Upper lobe of right lung (tissue), 1 donor: ENCODE data around the gene PTPRQ. TPM values are rescaled to one million over a fixed set of nuclear protein-coding genes. Genes with fewer than 3 reads are reported as not detected.

Source experiments
- ATAC-seq: fragments of 200-7000 bp; cut with Tn5 transposase; one replicate; pipeline ENCODE4 v1.9.1; 2020; ENCODE audit warnings: mild to moderate bottlenecking, moderate library complexity
- DNase-seq: peaks from one replicate; pipeline ENCODE4 v3.0.0-alpha.2; 2020
- H3K27ac ChIP-seq: fragments of 200-600 bp; one replicate; pipeline ENCODE4 v1.8.0; 2022
- H3K27me3 ChIP-seq: fragments of 200-600 bp; one replicate; pipeline ENCODE4 v1.8.0; 2022; ENCODE audit warnings: mild to moderate bottlenecking
- H3K36me3 ChIP-seq: fragments of 200-600 bp; one replicate; pipeline ENCODE4 v1.8.0; 2022
- H3K4me1 ChIP-seq: fragments of 200-600 bp; one replicate; pipeline ENCODE4 v1.8.0; 2022
- H3K4me3 ChIP-seq: fragments of 200-600 bp; one replicate; pipeline ENCODE4 v1.8.0; 2022; ENCODE audit warnings: mild to moderate bottlenecking
- H3K9me3 ChIP-seq: fragments of 200-600 bp; one replicate; pipeline ENCODE4 v1.8.0; 2022
- intact Hi-C: fragments of 100-400 bp; cut with DNase I; formaldehyde crosslinking; loops from one replicate; pipeline ENCODE4 v1.11.0; 2022
- total RNA-seq: library from RNA; stranded (reverse); fragmentation: NEBNext Ultra II Directional; extraction: Animal tissue kit (Norgen Biotek cat#: 25700); gene quantifications from one replicate; pipeline ENCODE4 v1.2.1, GENCODE V29; 2021
- TF ChIP-seq, protein P1 (sequence below): fragments of 200-600 bp; IDR thresholded peaks from one replicate; pipeline ENCODE4 v1.8.0; 2022; ENCODE audit warnings: antibody characterized with exemption
- donor health status: DM: no; HTN: yes; CAD: no; lungs with severe emphysema.

Gene PTPRQ
- total RNA-seq, 1 donor from 2014 or later: 9.8 TPM

DNA sequence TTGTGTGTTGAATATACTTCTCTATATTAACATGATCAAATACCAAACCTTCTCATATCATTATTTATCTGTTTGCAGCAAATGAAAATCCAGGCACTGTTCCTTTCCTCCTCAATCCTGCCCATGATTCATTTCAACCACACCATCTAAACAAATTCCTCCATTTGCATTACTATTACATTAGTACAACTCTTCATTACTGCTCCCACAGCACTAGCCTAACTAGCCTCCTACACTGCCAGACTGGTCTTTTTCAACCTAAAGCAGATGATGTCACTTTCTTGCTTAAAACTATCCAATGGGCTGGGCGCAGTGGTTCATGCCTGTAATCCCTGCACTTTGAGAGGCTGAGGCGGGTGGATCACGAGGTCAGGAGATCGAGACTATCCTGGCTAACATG lies 146.1 kb downstream of the PTPRQ start:
- Histone ChIP-seq H3K27me3 (no peaks in the 10 kb centered on the region), H3K4me1 (no peaks in the 10 kb centered on the region), H3K27ac (no peak overlapping the region), H3K4me3 (no peak overlapping the region), H3K36me3 (no peaks in the 10 kb centered on the region), H3K9me3 (no peaks in the 10 kb centered on the region)
- no peak for DNase-seq
- TF ChIP-seq, protein P1, sequence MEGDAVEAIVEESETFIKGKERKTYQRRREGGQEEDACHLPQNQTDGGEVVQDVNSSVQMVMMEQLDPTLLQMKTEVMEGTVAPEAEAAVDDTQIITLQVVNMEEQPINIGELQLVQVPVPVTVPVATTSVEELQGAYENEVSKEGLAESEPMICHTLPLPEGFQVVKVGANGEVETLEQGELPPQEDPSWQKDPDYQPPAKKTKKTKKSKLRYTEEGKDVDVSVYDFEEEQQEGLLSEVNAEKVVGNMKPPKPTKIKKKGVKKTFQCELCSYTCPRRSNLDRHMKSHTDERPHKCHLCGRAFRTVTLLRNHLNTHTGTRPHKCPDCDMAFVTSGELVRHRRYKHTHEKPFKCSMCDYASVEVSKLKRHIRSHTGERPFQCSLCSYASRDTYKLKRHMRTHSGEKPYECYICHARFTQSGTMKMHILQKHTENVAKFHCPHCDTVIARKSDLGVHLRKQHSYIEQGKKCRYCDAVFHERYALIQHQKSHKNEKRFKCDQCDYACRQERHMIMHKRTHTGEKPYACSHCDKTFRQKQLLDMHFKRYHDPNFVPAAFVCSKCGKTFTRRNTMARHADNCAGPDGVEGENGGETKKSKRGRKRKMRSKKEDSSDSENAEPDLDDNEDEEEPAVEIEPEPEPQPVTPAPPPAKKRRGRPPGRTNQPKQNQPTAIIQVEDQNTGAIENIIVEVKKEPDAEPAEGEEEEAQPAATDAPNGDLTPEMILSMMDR: no peak
- intact Hi-C loops: no loop called here
- no peak for ATAC-seq

DNA sequence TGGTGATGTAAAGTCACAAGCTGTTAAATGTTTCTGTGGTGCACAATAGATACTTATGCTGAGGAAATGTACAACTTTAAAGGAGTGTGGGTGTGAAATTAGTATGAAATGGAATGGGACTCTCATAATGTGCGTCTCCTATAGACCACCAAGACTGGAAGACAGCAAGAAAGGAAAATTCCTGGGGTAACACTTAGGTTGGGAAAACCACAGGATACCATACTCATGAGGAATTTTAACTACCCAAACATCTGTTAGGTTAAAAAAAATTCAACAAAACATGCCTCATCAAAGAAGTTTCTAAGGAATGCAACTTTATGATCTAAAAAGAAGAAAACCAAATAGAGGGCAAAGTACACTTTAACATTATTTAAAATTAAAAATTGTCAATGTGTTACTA lies 149.7 kb downstream of the PTPRQ start:
- DNase-seq (no peak), ATAC-seq (no peak)
- H3K4me3 ChIP-seq: no peak overlapping the region
- H3K36me3 ChIP-seq: no peaks in the 10 kb centered on the region
- H3K9me3 ChIP-seq: no peaks in the 10 kb centered on the region
- no peak overlapping the region for H3K27ac ChIP-seq
- TF ChIP-seq, protein P1: no peak
- H3K27me3 ChIP-seq: no peaks in the 10 kb centered on the region
- intact Hi-C loops: no loop called here
- no peaks in the 10 kb centered on the region for H3K4me1 ChIP-seq

DNA sequence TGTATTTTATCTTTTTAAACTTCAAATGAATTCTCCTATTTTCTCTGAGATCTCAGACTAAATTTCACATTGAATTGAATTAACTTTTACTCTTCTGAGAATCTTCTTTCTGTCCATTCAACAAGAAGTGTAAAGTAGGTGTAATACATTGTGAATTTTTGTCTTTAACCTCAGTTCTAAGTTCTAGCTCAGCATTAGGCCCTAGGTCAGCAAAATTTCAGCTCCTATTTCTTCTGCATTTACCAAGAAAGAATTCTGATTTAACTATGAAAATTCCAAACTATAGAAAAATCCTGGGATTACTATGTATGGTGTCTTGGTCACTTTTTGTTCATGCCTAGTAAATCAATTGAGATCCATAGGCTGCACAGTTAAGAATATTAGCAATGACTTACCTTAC lies 152.5 kb downstream of the PTPRQ start:
- H3K27ac ChIP-seq: no peak overlapping the region
- TF ChIP-seq, protein P1: no peak
- DNase-seq (no peak), ATAC-seq (no peak)
- H3K4me3 ChIP-seq: no peak overlapping the region
- no peaks in the 10 kb centered on the region for H3K27me3 ChIP-seq
- H3K4me1 ChIP-seq: no peaks in the 10 kb centered on the region
- no peaks in the 10 kb centered on the region for H3K9me3 ChIP-seq
- intact Hi-C loops: no loop called here
- H3K36me3 ChIP-seq: no peaks in the 10 kb centered on the region

DNA sequence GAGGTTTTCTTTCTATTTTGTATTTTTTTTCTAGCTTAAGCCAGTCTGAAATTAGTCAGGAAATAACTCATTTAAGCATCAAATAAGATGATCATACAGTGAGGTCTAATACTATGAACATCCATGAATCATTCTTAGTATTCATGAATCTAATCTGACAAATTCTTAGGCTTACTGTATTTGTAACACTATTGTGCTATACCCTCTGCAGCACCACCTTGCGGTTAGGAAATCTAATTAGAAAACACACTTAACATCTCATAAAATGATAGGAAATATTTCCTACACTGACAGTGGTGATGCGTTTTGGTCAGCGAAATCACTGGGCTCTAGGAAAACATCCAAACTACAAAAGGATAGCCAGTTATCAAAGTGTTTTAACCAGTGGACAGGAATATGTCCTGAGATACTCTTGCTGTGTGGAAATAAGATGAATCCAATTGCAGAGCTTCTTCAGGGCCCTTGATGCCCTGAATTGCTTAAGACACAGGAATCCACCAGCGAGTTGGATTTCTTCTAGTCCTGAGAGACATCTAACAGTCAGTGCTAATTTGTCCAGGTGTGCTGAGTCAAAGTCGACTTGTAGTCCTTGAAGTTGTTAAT lies 154.1 kb downstream of the PTPRQ start:
- no peaks in the 10 kb centered on the region for H3K36me3 ChIP-seq
- DNase-seq (no peak), ATAC-seq (no peak)
- TF ChIP-seq, protein P1: peak; percentile 30
- H3K9me3 ChIP-seq: no peaks in the 10 kb centered on the region
- no peak overlapping the region for H3K4me3 ChIP-seq
- intact Hi-C loops: no loop called here
- H3K4me1 ChIP-seq: no peaks in the 10 kb centered on the region
- no peaks in the 10 kb centered on the region for H3K27me3 ChIP-seq
- H3K27ac ChIP-seq: no peak overlapping the region

DNA sequence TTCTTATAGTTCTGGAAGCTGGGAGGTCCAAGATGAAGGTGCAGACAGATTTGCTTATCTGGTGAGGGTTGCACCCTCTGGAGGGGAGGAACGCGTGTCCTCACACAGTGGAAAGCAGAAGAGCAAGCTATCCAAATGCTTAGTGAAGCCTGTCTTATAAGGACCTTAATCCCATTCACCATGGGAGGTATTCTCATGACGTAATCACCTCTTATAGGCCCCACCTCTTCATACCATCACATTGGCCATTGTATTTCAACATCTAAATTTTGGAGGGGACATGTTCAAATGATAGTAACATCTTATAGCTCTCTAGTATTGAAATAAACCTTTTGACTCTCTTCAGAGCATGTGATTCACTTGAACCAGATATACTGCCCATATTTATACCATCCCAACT lies 158.4 kb downstream of the PTPRQ start:
- no peaks in the 10 kb centered on the region for H3K9me3 ChIP-seq
- intact Hi-C loops: no loop called here
- H3K36me3 ChIP-seq: no peaks in the 10 kb centered on the region
- H3K27ac ChIP-seq: no peak overlapping the region
- DNase-seq: no peak
- no peak for ATAC-seq
- no peaks in the 10 kb centered on the region for H3K4me1 ChIP-seq
- no peaks in the 10 kb centered on the region for H3K27me3 ChIP-seq
- TF ChIP-seq, protein P1: no peak
- no peak overlapping the region for H3K4me3 ChIP-seq
